ENCODE measurements around the gene CR2.

The CR2 gene

GRCh38 chr1:207417076-207417475 is 37.1 kb upstream of the CR2 start:
- H3K27ac ChIP-seq = no peak overlapping the region
- DNase-seq (ENCODE audit: low spot score) = no peak
- no peak overlapping the region for H3K4me3 ChIP-seq
- TF ChIP-seq, protein P1, sequence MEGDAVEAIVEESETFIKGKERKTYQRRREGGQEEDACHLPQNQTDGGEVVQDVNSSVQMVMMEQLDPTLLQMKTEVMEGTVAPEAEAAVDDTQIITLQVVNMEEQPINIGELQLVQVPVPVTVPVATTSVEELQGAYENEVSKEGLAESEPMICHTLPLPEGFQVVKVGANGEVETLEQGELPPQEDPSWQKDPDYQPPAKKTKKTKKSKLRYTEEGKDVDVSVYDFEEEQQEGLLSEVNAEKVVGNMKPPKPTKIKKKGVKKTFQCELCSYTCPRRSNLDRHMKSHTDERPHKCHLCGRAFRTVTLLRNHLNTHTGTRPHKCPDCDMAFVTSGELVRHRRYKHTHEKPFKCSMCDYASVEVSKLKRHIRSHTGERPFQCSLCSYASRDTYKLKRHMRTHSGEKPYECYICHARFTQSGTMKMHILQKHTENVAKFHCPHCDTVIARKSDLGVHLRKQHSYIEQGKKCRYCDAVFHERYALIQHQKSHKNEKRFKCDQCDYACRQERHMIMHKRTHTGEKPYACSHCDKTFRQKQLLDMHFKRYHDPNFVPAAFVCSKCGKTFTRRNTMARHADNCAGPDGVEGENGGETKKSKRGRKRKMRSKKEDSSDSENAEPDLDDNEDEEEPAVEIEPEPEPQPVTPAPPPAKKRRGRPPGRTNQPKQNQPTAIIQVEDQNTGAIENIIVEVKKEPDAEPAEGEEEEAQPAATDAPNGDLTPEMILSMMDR (IDR thresholded peaks at IDR 0.05) = no peak

- TF ChIP-seq, protein P1 (IDR thresholded peaks at IDR 0.05) = no peak
- H3K27ac ChIP-seq = no peak overlapping the region
- no peak for DNase-seq (ENCODE audit: low spot score)
- no peak overlapping the region for H3K4me3 ChIP-seq
These were observed 35.8 kb upstream of the CR2 start for GRCh38 chr1:207418351-207418750.

DNA sequence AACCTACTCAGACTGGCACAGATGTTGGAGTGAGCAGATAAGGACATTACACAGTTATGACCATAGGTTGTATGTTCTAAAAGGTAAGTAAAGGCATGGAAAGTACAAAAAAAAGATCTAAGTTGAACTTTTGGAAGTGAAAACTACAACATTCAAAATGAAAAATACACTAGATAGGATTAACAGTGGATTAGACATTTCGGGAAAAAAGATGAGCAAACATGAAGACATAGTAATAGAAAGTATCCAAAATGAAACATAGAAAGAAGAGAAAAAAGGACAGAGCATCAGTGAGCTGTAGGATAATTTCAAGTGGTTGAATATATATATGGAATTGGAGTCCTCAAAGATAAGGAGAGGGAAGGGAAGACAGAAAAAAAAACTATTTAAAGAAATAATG is 34.0 kb upstream of the CR2 start:
- Histone ChIP-seq H3K27ac (no peak overlapping the region), H3K4me3 (no peak overlapping the region)
- TF ChIP-seq, protein P1 (IDR thresholded peaks at IDR 0.05) = no peak
- DNase-seq (ENCODE audit: low spot score) = no peak

GRCh38 chr1:207421078-207421477 is 33.0 kb upstream of the CR2 start:
- no peak for DNase-seq (ENCODE audit: low spot score)
- TF ChIP-seq, protein P1 (IDR thresholded peaks at IDR 0.05) = no peak
- Histone ChIP-seq H3K4me3 (no peak overlapping the region), H3K27ac (no peak overlapping the region)

DNA sequence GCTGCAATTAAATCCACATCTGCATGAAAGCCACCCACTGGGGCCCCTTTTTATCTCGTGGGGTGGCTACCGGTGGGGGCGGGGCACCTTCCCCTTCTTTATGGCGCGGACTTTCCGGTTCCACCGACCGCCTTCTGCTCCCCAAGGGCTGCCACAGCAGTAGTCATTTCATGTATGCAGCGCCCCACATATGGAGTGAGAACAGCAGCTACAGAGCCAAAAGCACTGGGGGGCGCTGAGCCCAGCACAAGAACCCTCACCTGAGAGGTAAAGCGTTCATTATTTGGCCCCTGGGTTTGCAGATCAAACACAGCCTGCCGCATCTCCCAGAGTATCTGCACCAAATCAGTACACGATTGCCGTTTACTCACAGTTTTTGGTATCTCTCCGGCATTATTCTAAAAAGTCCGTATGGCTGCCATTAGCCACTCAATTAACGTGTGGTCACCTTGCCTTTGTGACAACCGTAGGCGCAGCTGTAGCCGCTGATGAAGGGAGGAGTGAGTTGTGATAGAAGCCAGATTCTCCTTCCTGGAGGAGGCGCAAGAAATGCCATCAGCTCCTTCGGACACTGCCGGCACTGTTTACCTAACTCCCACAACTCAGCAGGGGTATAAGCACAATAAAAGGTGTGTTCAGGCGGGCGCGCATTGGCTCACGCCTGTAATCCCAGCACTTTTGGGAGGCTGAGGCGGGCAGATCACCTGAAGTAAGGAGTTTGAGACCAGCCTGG is 30.4 kb upstream of the CR2 start:
- no peak overlapping the region for H3K4me3 ChIP-seq
- TF ChIP-seq, protein P1 (IDR thresholded peaks at IDR 0.05) = no peak
- no peak overlapping the region for H3K27ac ChIP-seq
- DNase-seq (ENCODE audit: low spot score) = no peak

- no peak for DNase-seq (ENCODE audit: low spot score)
- Histone ChIP-seq H3K4me3 (no peak overlapping the region), H3K27ac (no peak overlapping the region)
- TF ChIP-seq, protein P1 (IDR thresholded peaks at IDR 0.05) = no peak
These were observed 29.5 kb upstream of the CR2 start for GRCh38 chr1:207424570-207425131.

Data from coronary artery (tissue), 2 donors.